ENCODE results near the gene IGFBP2.

The IGFBP2 gene

GRCh38 chr2:216696751-216697560 is 63.7 kb downstream of the IGFBP2 start:
- no peaks in the 10 kb centered on the region for H3K36me3 ChIP-seq (ENCODE audit: control insufficient read depth, insufficient read depth, low read length)
- H3K9me3 ChIP-seq (ENCODE audit: control insufficient read depth, insufficient read depth, low read depth, low read length): no peaks in the 10 kb centered on the region
- H3K9ac ChIP-seq (ENCODE audit: low read length): no peak overlapping the region
- H3K4me1 ChIP-seq (ENCODE audit: control insufficient read depth, insufficient read depth, low read length): peaks cover 10% of the 10 kb centered on the region
- H3K27ac ChIP-seq (ENCODE audit: low read depth, low read length): no peak overlapping the region
- H3K4me3 ChIP-seq (ENCODE audit: low read depth, low read length): no peak overlapping the region
- H3K27me3 ChIP-seq (ENCODE audit: control insufficient read depth, insufficient read depth, low read length): peaks cover 51% of the 10 kb centered on the region

GRCh38 chr2:216698293-216698692 is 65.1 kb downstream of the IGFBP2 start:
- peaks cover 10% of the 10 kb centered on the region for H3K4me1 ChIP-seq (ENCODE audit: control insufficient read depth, insufficient read depth, low read length)
- no peaks in the 10 kb centered on the region for H3K9me3 ChIP-seq (ENCODE audit: control insufficient read depth, insufficient read depth, low read depth, low read length)
- H3K27ac ChIP-seq (ENCODE audit: low read depth, low read length): no peak overlapping the region
- peaks cover 41% of the 10 kb centered on the region for H3K27me3 ChIP-seq (ENCODE audit: control insufficient read depth, insufficient read depth, low read length)
- no peak overlapping the region for H3K9ac ChIP-seq (ENCODE audit: low read length)
- H3K36me3 ChIP-seq (ENCODE audit: control insufficient read depth, insufficient read depth, low read length): no peaks in the 10 kb centered on the region
- no peak overlapping the region for H3K4me3 ChIP-seq (ENCODE audit: low read depth, low read length)

DNA sequence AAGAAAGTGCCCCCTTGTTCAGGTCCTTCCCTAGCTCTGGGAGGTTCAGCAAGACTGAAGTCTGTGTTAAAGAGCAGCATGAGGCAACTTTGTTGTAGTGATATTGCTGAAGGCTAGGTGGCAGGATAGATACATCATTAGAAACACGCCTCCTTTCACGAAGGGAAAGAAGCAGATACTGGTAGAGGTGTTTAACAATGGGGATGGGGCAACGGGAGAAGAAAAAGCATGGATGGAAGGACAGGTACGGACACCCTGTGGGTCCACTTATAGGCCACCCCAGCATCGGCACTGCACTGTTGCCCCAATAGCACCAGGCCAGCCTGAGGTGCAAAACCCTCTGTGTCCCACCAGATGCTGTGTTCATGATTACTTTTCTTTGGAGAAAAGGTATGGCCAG is 65.7 kb downstream of the IGFBP2 start:
- no peaks in the 10 kb centered on the region for H3K36me3 ChIP-seq (ENCODE audit: control insufficient read depth, insufficient read depth, low read length)
- no peak overlapping the region for H3K27ac ChIP-seq (ENCODE audit: low read depth, low read length)
- H3K9me3 ChIP-seq (ENCODE audit: control insufficient read depth, insufficient read depth, low read depth, low read length): no peaks in the 10 kb centered on the region
- no peak overlapping the region for H3K9ac ChIP-seq (ENCODE audit: low read length)
- peaks cover 10% of the 10 kb centered on the region for H3K4me1 ChIP-seq (ENCODE audit: control insufficient read depth, insufficient read depth, low read length)
- peaks cover 36% of the 10 kb centered on the region for H3K27me3 ChIP-seq (ENCODE audit: control insufficient read depth, insufficient read depth, low read length)
- no peak overlapping the region for H3K4me3 ChIP-seq (ENCODE audit: low read depth, low read length)

DNA sequence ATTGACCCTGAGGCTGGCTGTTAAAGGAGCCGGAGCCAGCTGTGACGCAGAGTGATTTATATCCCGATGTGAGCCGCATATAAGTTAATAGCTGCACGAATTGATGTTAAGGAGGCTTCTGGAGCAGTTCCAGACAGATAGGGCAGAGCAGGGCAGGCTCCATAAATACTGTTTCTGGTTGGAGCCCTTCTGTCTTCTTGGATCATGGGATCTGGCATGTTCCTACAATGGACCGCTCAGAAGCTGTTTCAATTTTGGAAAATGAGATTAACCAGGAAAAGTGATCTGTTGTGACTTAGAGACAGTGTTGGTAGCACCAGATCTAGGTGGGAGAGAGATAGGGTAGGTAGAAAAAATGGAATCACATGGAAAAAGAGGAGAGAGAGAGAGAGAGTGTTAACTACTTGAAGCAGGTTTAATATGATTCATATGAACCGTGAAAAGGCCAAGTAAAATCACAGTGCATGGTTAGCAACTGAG is 66.9 kb downstream of the IGFBP2 start:
- H3K27me3 ChIP-seq (ENCODE audit: control insufficient read depth, insufficient read depth, low read length): peaks cover 23% of the 10 kb centered on the region
- peaks cover 10% of the 10 kb centered on the region for H3K4me1 ChIP-seq (ENCODE audit: control insufficient read depth, insufficient read depth, low read length)
- no peaks in the 10 kb centered on the region for H3K36me3 ChIP-seq (ENCODE audit: control insufficient read depth, insufficient read depth, low read length)
- H3K27ac ChIP-seq (ENCODE audit: low read depth, low read length): no peak overlapping the region
- H3K4me3 ChIP-seq (ENCODE audit: low read depth, low read length): no peak overlapping the region
- H3K9me3 ChIP-seq (ENCODE audit: control insufficient read depth, insufficient read depth, low read depth, low read length): no peaks in the 10 kb centered on the region
- H3K9ac ChIP-seq (ENCODE audit: low read length): no peak overlapping the region

- Histone ChIP-seq H3K9me3 (ENCODE audit: control insufficient read depth, insufficient read depth, low read depth, low read length) (no peaks in the 10 kb centered on the region), H3K9ac (ENCODE audit: low read length) (no peak overlapping the region), H3K36me3 (ENCODE audit: control insufficient read depth, insufficient read depth, low read length) (no peaks in the 10 kb centered on the region), H3K4me3 (ENCODE audit: low read depth, low read length) (no peak overlapping the region), H3K27me3 (ENCODE audit: control insufficient read depth, insufficient read depth, low read length) (peaks cover 17% of the 10 kb centered on the region), H3K27ac (ENCODE audit: low read depth, low read length) (no peak overlapping the region), H3K4me1 (ENCODE audit: control insufficient read depth, insufficient read depth, low read length) (peaks cover 8% of the 10 kb centered on the region)
These were observed 67.6 kb downstream of the IGFBP2 start for GRCh38 chr2:216700781-216701180.

DNA sequence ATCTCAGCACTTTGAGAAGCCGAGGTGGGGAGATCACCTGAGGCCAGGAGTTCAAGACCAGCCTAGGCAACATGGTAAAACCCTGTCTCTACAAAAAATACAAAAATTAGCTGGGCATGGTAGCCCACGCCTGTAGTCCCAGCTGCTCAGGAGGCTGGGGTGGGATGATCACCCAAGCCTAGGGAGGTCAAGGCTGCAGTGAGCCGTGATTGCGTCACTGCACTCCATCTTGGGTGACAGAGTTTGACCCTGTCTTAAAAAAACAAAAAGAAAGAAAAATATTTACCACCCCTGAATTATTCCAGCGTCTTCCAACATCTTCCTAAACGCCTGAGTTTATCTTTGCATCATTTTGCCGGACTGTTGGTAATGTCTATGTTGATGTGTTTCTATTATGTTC is 68.3 kb downstream of the IGFBP2 start:
- Histone ChIP-seq H3K27ac (ENCODE audit: low read depth, low read length) (no peak overlapping the region), H3K36me3 (ENCODE audit: control insufficient read depth, insufficient read depth, low read length) (no peaks in the 10 kb centered on the region), H3K27me3 (ENCODE audit: control insufficient read depth, insufficient read depth, low read length) (peaks cover 9% of the 10 kb centered on the region), H3K9ac (ENCODE audit: low read length) (no peak overlapping the region), H3K4me1 (ENCODE audit: control insufficient read depth, insufficient read depth, low read length) (peaks cover 1% of the 10 kb centered on the region; the same call in 1 of the 2 replicates), H3K4me3 (ENCODE audit: low read depth, low read length) (no peak overlapping the region), H3K9me3 (ENCODE audit: control insufficient read depth, insufficient read depth, low read depth, low read length) (no peaks in the 10 kb centered on the region)

DNA sequence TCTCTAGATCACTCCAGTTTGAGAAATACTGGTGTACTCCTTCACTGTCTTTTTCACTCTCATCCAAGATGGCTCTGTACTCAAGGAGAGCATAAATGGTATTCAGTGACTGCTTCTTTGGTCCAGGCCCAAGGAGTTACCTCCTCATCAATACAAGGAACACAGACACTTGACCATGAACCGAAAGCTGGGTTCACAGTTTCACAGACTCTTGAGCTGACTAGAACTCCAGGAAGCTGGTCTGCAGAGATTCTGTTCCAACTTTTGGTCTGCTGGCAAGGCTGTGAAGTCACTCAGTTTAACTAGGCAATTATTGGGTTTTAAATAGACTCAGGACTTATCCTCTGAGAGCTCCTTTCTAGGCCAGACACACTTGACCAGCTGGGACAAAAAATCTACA is 69.5 kb downstream of the IGFBP2 start:
- Histone ChIP-seq H3K27ac (ENCODE audit: low read depth, low read length) (no peak overlapping the region), H3K27me3 (ENCODE audit: control insufficient read depth, insufficient read depth, low read length) (0 out of 2 replicates have a peak, but pooled peaks cover 2% of the 10 kb centered on the region), H3K4me1 (ENCODE audit: control insufficient read depth, insufficient read depth, low read length) (no peaks in the 10 kb centered on the region), H3K36me3 (ENCODE audit: control insufficient read depth, insufficient read depth, low read length) (no peaks in the 10 kb centered on the region), H3K9me3 (ENCODE audit: control insufficient read depth, insufficient read depth, low read depth, low read length) (no peaks in the 10 kb centered on the region), H3K4me3 (ENCODE audit: low read depth, low read length) (no peak overlapping the region), H3K9ac (ENCODE audit: low read length) (no peak overlapping the region)

GRCh38 chr2:216710551-216711301 is 77.5 kb downstream of the IGFBP2 start:
- no peak overlapping the region for H3K9ac ChIP-seq (ENCODE audit: low read length)
- no peaks in the 10 kb centered on the region for H3K4me1 ChIP-seq (ENCODE audit: control insufficient read depth, insufficient read depth, low read length)
- H3K4me3 ChIP-seq (ENCODE audit: low read depth, low read length): no peak overlapping the region
- 0 out of 2 replicates have a peak, but pooled peaks cover 4% of the 10 kb centered on the region for H3K9me3 ChIP-seq (ENCODE audit: control insufficient read depth, insufficient read depth, low read depth, low read length)
- no peaks in the 10 kb centered on the region for H3K27me3 ChIP-seq (ENCODE audit: control insufficient read depth, insufficient read depth, low read length)
- H3K36me3 ChIP-seq (ENCODE audit: control insufficient read depth, insufficient read depth, low read length): no peaks in the 10 kb centered on the region
- H3K27ac ChIP-seq (ENCODE audit: low read depth, low read length): no peak overlapping the region

- Histone ChIP-seq H3K36me3 (ENCODE audit: control insufficient read depth, insufficient read depth, low read length) (no peaks in the 10 kb centered on the region), H3K4me3 (ENCODE audit: low read depth, low read length) (no peak overlapping the region), H3K27ac (ENCODE audit: low read depth, low read length) (no peak overlapping the region), H3K9ac (ENCODE audit: low read length) (no peak overlapping the region), H3K9me3 (ENCODE audit: control insufficient read depth, insufficient read depth, low read depth, low read length) (0 out of 2 replicates have a peak, but pooled peaks cover 4% of the 10 kb centered on the region), H3K27me3 (ENCODE audit: control insufficient read depth, insufficient read depth, low read length) (no peaks in the 10 kb centered on the region), H3K4me1 (ENCODE audit: control insufficient read depth, insufficient read depth, low read length) (no peaks in the 10 kb centered on the region)
These were observed 78.1 kb downstream of the IGFBP2 start for GRCh38 chr2:216711348-216711747.

- Histone ChIP-seq H3K4me1 (ENCODE audit: control insufficient read depth, insufficient read depth, low read length) (peaks cover 6% of the 10 kb centered on the region; the same call in 1 of the 2 replicates), H3K27ac (ENCODE audit: low read depth, low read length) (no peak overlapping the region), H3K9me3 (ENCODE audit: control insufficient read depth, insufficient read depth, low read depth, low read length) (0 out of 2 replicates have a peak, but pooled peaks cover 4% of the 10 kb centered on the region), H3K9ac (ENCODE audit: low read length) (no peak overlapping the region), H3K4me3 (ENCODE audit: low read depth, low read length) (no peak overlapping the region), H3K36me3 (ENCODE audit: control insufficient read depth, insufficient read depth, low read length) (no peaks in the 10 kb centered on the region), H3K27me3 (ENCODE audit: control insufficient read depth, insufficient read depth, low read length) (no peaks in the 10 kb centered on the region)
These were observed 80.6 kb downstream of the IGFBP2 start for GRCh38 chr2:216713691-216714336.

Data from HUES6 (cell line).